Measurements from ENCODE around the gene MMP12. TPM values are rescaled to one million over a fixed set of nuclear protein-coding genes. Genes with fewer than 3 reads are reported as not detected.

Gene MMP12
- polyA plus RNA-seq, 2 of the 4 experiments (the other 2 are of a cell fraction), result not detected

DNA sequence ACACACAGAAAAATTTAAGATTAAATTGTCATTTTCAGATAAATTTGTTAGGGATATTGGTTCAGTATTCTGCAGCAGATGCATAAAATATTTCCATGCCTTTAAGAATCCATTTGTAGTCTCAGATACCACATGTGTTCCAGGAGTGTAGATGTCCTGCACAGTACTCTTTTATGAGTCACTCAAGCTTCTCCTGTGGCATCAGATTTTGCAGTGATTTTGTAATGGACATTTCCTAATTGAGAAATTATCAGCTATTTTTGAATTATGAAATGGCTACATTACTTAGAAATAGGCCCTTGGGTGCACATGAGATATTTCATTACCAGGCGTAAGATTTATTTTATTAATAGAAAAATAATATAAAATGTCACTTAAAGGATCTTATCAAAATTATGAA lies 50.2 kb downstream of the MMP12 start:
- no peak overlapping the region for H3K27ac ChIP-seq
- H3K4me3 ChIP-seq, result no peak overlapping the region
- POLR2A ChIA-PET, result no interaction called here
- ATAC-seq (no peak), FAIRE-seq (no peak), DNase-seq (ENCODE audit: low read depth in 1 of 2, low spot score in 1 of 2) (no peak)
- H3K4me1 ChIP-seq, result no peaks in the 10 kb centered on the region
- 94% methylated on average over 1 of the region's 1 CpG for WGBS (ENCODE audit: missing lambda C conversion rate)
- CTCF ChIA-PET, result interaction anchor here (0.9 to 1.1 kb wide), 2 partner anchors 14 to 18 kb away, joined by 3 read pairs; no protein-coding TSS in a partner anchor
- no peak overlapping the region for H3K4me2 ChIP-seq
- H3K9me3 ChIP-seq, result no peaks in the 10 kb centered on the region
- TF ChIP-seq FOSL2 (IDR thresholded peaks at IDR 0.05), result no peak
- TF ChIP-seq FOSL2 (CRISPR knock-in tag; IDR thresholded peaks at IDR 0.05), result no peak
- TF ChIP-seq, protein P1, sequence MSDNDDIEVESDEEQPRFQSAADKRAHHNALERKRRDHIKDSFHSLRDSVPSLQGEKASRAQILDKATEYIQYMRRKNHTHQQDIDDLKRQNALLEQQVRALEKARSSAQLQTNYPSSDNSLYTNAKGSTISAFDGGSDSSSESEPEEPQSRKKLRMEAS (IDR thresholded peaks at IDR 0.05), result no peak
- TF ChIP-seq, protein P2, sequence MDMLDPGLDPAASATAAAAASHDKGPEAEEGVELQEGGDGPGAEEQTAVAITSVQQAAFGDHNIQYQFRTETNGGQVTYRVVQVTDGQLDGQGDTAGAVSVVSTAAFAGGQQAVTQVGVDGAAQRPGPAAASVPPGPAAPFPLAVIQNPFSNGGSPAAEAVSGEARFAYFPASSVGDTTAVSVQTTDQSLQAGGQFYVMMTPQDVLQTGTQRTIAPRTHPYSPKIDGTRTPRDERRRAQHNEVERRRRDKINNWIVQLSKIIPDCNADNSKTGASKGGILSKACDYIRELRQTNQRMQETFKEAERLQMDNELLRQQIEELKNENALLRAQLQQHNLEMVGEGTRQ (IDR thresholded peaks at IDR 0.05), result no peak
- TF ChIP-seq CBX8 (IDR thresholded peaks at IDR 0.05), result no peak
- no peak for TF ChIP-seq ZC3H11A (IDR thresholded peaks at IDR 0.05)
- TF ChIP-seq CBX2 (IDR thresholded peaks at IDR 0.05; ENCODE audit: borderline replicate concordance, low read depth), result no peak
- TF ChIP-seq EP300 (IDR thresholded peaks at IDR 0.05), result no peak
- no peak for TF ChIP-seq KDM1A (IDR thresholded peaks at IDR 0.05; ENCODE audit: low read depth)

DNA sequence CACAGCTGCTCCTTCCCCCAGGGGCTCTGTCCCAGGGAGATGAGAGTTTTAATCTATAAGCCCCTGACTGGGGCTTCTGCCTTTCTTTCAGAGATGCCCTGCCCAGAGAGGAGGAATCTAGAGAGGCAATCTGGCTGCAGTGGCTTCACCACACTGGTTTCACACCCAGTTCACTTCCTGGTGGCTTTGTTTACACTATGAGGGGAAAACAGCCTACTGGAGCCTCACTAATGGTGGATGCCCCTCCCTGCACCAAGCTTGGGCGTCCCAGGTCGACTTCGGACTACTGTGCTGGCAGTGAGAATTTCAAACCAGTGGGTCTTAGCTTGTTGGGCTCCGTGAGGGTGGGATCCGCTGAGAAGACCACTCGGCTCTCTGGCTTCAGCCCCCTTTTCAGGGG lies 55.3 kb downstream of the MMP12 start:
- CTCF ChIA-PET, result no interaction called here
- no peak for FAIRE-seq
- no peak overlapping the region for H3K4me2 ChIP-seq

DNA sequence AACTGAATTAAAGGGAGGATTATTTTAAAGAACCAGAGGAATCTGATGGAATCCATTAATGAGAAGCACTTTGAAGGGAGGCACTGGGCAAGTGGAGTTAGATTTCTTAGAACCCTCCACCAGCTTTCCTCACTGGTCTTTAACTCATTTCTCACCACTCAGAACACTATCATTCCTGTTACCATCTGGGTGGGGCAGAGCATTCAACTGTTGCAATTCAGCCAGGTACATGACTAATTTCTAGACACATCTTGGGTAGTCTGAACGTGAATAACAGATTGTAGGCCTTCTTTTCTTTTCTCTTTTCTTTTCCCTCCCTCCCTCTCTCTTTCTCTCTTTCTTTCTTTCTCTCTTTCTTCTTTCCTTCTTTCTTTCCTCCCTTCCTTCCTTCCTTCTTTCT lies 61.3 kb downstream of the MMP12 start:
- ChIA-PET POLR2A (no interaction called here), CTCF (no interaction called here)
- WGBS (ENCODE audit: missing lambda C conversion rate), result 26% methylated on average over 1 of the region's 1 CpG
- DNase-seq (ENCODE audit: low read depth in 1 of 2, low spot score in 1 of 2) (no peak), FAIRE-seq (no peak), ATAC-seq (no peak)
- Histone ChIP-seq H3K27ac (no peak overlapping the region), H3K4me2 (no peak overlapping the region), H3K9me3 (no peaks in the 10 kb centered on the region; the same call in 2 of the 3 replicates), H3K4me3 (no peak overlapping the region), H3K4me1 (no peaks in the 10 kb centered on the region)
- TF ChIP-seq MAFK (IDR thresholded peaks at IDR 0.05; ENCODE audit: partially characterized antibody) (no peak), EHMT2 (IDR thresholded peaks at IDR 0.05; ENCODE audit: low read depth) (no peak), HOXA7 (CRISPR knock-in tag; IDR thresholded peaks at IDR 0.05) (no peak), POLR2AphosphoS2 (conservative IDR thresholded peaks at IDR 0.05; ENCODE audit: low read length) (no peak), CBX2 (IDR thresholded peaks at IDR 0.05; ENCODE audit: borderline replicate concordance, low read depth) (no peak), ESRRA (IDR thresholded peaks at IDR 0.05; ENCODE audit: borderline replicate concordance, low read length) (no peak), RNF2 (IDR thresholded peaks at IDR 0.05; ENCODE audit: borderline replicate concordance, low read depth) (no peak), KDM5A (IDR thresholded peaks at IDR 0.05) (no peak), TFCP2L1 (CRISPR knock-in tag; IDR thresholded peaks at IDR 0.05) (no peak), HEYL (CRISPR knock-in tag; IDR thresholded peaks at IDR 0.05) (no peak), NR3C1 (IDR thresholded peaks at IDR 0.05) (no peak), NFE2L2 (conservative IDR thresholded peaks at IDR 0.05; ENCODE audit: low read length) (no peak), CHD4 (IDR thresholded peaks at IDR 0.05; ENCODE audit: borderline replicate concordance) (no peak)
- TF ChIP-seq, protein P3, sequence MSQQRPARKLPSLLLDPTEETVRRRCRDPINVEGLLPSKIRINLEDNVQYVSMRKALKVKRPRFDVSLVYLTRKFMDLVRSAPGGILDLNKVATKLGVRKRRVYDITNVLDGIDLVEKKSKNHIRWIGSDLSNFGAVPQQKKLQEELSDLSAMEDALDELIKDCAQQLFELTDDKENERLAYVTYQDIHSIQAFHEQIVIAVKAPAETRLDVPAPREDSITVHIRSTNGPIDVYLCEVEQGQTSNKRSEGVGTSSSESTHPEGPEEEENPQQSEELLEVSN (IDR thresholded peaks at IDR 0.05; ENCODE audit: borderline replicate concordance, low read depth), result no peak
- TF ChIP-seq, protein P4, sequence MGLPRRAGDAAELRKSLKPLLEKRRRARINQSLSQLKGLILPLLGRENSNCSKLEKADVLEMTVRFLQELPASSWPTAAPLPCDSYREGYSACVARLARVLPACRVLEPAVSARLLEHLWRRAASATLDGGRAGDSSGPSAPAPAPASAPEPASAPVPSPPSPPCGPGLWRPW (IDR thresholded peaks at IDR 0.05), result no peak
- TF ChIP-seq, protein P5, sequence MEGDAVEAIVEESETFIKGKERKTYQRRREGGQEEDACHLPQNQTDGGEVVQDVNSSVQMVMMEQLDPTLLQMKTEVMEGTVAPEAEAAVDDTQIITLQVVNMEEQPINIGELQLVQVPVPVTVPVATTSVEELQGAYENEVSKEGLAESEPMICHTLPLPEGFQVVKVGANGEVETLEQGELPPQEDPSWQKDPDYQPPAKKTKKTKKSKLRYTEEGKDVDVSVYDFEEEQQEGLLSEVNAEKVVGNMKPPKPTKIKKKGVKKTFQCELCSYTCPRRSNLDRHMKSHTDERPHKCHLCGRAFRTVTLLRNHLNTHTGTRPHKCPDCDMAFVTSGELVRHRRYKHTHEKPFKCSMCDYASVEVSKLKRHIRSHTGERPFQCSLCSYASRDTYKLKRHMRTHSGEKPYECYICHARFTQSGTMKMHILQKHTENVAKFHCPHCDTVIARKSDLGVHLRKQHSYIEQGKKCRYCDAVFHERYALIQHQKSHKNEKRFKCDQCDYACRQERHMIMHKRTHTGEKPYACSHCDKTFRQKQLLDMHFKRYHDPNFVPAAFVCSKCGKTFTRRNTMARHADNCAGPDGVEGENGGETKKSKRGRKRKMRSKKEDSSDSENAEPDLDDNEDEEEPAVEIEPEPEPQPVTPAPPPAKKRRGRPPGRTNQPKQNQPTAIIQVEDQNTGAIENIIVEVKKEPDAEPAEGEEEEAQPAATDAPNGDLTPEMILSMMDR (IDR thresholded peaks at IDR 0.05), result no peak

More for the DNA sequence above, 55.3 kb downstream of the MMP12 start:
- DNase-seq (ENCODE audit: low read depth in 1 of 2, low spot score in 1 of 2) (no peak), ATAC-seq (no peak)
- POLR2A ChIA-PET, result no interaction called here
- WGBS (ENCODE audit: missing lambda C conversion rate), result 60% methylated on average over 1 of the region's 6 CpGs
- Histone ChIP-seq H3K27ac (no peak overlapping the region), H3K9me3 (no peaks in the 10 kb centered on the region; the same call in 2 of the 3 replicates), H3K4me3 (no peak overlapping the region), H3K4me1 (no peaks in the 10 kb centered on the region)
- no peak for TF ChIP-seq KDM5A (IDR thresholded peaks at IDR 0.05)
- TF ChIP-seq, protein P1 (IDR thresholded peaks at IDR 0.05), result no peak
- TF ChIP-seq ESRRA (IDR thresholded peaks at IDR 0.05; ENCODE audit: borderline replicate concordance, low read length), result no peak

Measured in A549 (cell line).